GOT3 (cell line): ENCODE measurements around the gene TOP2B.

Source experiments
- DNase-seq: peaks from one replicate; lab custom pipeline; 2025; ENCODE audit warnings: mixed read lengths; lab: John Stamatoyannopoulos, UW

TOP2B gene

DNA sequence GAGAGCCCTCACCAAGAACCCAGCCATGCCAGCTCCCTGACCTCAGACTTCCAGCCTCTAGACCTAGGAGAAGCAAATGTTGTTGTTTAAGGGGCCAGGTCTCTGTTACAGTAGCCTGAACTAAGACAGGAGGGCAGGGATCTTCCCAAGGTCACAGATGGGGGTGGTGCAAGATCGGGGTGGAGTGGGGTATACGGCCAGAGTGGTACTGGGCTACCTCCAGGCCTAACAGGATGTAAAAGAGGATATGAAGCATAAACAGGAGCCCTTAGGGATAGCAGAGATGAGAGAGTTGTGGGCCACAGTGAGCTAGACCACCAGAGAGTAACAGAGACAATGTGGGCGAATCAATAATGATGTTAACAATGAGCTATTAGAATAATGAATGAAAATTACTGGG is 82.9 kb downstream of the TOP2B start:
- no peak for DNase-seq

DNA sequence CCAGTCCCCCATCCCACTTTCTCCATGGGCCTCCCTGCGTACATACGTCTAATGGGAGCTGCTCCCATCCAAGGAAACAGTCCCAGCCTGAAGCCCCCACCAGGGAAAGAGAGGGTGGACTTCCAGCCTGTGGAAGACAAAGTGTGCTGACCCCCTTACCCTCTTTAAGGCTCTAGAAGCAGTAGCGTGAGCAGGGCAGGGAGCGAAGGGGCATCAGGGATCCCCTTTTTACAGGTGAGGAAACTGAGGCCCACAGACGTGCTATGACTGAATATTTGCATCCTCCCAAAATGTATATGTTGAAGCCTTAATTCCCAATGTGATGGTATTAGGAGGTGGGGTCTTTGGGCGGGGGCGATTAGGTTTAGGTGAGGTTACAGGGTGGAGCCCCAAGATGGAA is 83.4 kb downstream of the TOP2B start:
- no peak for DNase-seq

DNA sequence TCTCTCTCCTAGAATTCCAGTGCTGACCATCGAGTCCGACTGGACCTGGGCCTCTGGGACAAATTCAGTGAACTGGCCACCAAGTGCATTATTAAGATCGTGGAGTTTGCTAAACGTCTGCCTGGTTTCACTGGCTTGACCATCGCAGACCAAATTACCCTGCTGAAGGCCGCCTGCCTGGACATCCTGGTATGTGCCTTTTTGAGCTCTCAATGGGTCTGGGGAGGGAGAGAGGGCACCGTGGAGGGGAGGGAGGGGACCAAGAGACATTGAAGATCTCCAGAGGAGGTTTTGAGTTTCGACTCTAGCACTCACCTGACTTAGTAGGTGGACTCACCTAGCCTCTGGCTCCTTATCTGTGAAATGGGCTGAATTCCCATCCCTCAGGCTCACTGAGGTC is 84.2 kb downstream of the TOP2B start:
- DNase-seq, result no peak

DNA sequence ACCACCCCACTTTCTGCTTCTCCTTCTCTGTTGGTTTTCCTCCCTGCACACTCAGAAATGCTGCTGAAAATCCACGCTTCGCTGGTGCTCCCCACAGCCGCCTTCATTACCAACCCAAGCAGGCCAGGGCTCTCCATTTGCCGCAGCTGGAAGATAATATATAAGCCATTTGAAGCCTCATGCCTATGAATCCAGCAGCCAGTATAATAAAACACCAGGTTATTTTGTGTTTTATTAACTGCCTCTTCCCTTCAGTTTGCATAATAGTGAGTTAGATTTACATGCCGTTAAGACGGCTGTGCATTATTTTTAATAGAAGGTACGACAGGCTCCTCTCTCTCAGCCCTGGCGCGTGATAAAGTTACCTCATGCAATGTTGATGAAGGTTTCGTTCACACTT is 86.6 kb downstream of the TOP2B start:
- no peak for DNase-seq

DNA sequence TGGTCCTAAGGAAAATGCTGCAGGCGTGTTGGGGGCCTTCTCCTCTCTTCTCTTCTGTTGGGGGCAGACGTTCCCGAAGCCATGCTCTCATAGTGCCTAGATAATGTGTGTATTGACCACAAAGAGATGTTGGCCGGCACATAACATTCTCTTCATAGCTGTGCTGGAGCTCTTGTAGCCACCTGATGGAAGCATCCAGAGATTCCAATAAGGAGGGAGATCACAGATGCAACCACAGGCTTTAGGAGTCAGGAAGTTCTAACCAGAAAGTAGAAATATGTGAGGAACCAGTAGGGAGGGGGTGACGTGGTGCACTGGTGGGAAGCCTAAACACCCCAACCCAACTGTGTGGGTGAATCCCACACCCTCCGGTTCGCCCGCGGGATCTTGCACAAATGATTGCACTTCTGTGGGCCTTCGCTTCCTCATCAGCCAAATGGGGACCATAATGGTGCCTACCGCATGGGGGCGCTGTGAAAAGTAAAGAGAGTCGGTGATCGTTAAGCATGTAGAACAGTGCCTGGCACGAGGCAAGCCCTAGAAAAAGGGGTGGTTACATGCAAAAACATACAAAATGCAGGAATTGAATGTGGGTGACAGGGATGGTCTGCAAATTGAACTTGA is 87.8 kb downstream of the TOP2B start:
- DNase-seq, result no peak

DNA sequence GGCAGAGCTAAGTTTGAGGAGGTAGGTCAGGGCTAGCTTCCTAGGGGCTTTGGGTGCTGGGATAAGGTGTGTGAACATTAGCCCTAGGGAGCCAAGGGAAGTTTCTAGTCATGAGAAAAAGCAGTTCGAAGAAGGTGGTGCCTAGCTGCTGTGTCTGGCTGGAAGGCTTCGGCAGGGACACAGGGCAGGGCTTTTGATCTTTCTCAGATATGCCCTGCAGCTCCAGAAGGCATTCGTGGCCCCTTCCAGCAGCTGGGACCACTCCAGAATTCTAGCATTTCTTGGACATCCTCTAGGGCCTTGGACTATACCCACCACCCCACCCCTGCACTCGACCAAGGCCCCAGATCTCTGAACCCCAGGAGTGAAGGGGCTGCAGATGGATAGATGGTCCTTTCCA is 88.6 kb downstream of the TOP2B start:
- DNase-seq, result no peak

DNA sequence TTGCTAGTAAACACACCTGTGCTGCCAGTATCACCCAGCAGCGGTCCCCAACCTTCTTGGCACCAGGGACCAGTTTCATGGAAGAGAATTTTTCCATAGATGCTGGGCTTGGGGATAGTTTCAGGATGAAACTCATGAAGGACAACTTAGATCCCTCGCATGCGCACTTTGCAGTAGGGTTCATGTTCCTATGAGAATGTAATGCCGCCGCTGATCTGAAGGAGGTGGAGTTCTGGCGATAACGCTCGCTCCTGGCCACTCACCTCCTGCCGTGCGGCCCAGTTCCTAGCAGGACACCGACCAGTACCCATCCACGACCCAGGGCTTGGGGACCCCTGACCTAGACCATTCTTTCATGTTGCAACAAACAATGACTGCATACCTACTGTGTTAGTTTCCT is 89.7 kb downstream of the TOP2B start:
- no peak for DNase-seq

DNA sequence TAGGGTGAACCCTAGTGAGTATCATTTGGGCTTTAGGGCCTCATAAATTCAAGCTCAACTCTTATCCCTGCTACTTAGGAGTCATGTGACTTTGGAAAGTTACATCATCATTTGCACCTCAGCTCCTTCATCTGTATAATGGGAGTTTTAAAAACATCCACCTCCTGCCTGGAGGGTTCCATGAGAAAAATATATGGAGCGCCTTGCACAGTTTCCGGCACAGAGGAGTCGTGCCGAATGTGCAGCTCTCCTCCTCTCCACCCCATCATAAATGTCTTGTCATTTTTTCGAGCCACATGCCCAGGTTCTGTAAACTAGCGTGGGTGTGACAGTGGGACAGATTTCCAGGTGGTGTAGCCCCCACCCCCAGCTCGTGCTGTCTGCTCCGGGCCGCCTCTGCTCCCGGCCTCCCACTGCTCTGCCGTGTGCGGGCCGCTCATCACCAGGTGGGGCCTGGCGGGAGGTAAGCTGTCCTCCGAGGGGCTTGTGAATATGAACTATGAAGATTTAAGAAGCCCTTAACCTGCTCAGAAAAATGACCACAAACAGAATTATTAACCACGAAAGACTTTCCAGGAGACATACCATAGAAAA is 90.4 kb downstream of the TOP2B start:
- no peak for DNase-seq

DNA sequence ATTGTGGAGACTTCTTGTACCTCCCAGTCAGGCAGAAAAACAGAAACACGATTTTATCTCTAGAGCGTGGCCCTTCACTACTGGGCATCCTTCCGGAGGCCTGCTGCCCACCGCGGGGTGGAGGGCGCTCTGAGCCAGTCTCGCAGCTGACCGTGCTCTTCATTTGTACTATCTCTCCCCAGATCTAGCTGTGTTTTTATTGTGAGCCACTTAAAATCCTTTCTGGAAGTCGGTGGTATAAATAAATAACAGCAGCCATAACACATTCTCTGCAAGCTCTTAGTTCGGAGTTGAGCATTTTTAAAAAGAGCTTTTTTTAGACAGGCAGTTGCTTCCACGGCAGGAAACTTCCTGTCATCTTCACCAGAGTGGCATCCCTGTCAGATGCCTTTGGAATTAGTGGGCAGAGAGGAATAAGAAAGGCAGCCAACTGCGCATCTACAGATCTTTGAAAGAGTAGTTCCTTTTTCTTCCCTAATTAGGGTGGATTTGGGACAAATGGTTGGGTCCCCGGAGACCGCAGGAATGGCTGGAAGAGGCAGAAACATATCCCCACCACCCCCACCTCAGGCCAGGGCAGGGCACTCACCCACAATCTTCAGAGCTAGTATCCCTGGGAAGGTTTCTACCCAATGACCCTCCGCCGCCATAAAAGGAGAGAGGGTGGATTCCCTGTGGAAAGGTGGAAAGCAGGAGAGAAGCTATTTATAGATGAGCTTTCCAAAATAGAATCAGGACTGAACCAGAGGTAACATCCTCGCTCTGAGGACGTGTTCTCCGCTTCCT is 91.1 kb downstream of the TOP2B start:
- DNase-seq, result no peak

DNA sequence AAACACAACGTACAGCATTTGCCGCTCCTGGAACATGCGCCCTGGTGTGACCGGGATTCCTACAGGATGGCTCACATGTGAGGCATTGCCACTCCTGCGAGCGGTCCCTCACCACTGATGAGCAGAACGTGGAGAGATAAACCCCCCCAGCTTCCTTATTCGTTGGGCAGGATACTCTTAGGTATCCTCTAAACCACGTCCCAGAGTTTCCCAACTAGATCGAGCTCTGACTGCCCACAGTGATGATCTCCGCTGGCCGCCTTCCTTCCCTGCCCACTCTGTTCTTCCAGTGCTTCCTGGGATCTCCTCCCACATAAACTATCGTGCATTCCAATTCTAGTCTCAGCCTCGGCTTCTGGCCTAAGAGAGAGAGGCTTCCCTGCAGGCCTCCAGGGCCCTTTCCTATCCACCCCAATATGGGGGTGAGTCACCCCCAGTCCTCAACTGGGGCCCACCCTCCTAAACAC is 91.8 kb downstream of the TOP2B start:
- no peak for DNase-seq

DNA sequence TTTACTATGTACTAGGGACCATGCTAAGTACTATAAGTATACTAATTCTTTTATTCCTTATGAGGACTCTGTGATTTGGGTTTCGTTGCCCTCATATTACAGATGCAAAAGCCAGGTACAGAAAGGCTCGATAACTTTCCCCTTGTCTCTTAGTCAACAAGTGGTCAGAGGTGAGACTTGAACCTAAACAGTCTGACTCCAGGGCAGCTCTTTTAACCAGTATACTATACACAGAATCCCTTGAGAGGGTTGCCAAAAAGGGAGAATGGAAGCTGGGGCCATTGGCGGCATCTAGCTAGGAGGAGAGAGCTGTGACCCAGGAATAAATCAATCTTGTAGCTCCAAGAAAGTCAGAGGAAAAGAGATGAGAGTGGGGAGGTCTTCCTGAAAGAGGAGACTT is 92.4 kb downstream of the TOP2B start:
- no peak for DNase-seq

DNA sequence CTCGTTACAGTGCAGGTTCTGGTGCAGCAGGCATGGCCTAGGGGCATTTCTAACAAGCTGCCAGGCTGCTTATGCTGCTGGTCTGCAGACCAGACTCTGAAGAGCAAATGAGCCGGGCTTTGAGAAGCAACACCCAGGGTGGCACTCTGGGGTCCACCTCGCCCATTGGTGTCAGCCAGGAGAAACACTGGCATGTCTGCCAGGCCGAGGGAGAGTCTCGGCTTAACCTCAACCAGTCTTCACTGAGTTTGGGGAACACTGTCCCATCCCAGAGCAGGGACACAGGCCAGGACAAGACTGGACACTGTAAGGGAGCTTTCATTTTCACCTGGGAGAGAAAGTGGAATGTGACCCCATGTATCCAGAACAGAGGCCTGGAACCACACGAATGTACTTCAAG is 93.4 kb downstream of the TOP2B start:
- DNase-seq, result no peak

DNA sequence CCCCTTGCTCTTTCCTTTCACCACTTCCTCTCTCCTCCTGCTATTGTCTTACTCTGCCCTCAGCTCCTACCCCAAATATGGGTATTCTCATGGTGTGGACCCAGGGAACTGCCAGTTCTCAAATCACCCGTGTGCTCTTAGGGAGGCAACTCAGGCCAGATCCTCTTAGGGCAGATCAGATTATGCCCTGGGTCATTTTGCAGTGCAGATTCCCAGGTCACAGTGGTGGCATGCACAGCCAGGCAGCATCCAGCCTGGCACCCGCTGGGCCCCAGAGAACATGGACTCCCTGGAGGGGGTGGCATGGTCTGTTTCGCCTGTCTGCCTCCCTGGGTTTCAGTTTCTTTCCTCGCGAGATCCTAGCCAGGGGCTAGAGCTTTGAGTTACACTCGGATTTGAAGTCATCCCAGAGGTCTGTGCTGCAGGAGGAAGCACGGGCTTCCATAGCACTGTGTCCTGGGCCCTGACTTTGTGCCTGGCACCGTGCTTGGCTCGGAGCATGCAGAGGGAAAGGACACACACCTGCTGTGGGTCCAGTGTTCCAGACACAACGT is 96.1 kb downstream of the TOP2B start:
- DNase-seq, result no peak

DNA sequence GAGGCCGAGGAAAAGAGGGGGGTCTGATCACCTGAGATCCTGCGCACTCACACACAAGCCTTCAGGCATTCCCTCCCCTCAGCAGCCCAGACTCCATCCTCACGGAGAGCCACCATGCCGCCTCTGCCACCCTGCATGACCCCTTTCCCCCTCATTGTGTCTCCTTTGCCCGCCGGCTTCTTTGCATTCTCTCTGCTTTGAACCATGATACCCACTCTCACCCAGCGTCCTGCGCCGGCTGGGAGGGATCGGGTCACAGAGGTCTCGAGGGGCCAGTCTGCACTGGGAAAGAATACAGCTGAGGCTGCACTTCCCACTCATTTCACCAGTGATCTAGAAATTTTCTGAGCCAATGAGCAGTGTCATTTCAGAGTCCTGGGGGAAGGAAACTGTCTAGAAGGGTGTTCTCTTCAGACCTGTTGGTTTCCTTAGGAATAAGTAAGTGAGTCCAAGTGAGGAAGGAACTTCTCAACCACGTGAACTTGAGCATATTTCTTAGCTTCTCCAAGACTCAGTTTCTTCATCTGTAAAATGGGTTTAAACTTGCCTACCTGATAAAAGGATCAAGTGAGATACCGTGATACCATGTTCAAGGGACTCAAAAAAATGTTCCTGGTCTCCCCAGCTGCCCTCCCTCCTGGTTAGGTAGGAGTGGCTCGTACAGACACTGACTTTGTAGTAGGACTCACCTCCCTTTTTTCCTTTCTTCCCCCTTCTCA is 96.7 kb downstream of the TOP2B start:
- no peak for DNase-seq

DNA sequence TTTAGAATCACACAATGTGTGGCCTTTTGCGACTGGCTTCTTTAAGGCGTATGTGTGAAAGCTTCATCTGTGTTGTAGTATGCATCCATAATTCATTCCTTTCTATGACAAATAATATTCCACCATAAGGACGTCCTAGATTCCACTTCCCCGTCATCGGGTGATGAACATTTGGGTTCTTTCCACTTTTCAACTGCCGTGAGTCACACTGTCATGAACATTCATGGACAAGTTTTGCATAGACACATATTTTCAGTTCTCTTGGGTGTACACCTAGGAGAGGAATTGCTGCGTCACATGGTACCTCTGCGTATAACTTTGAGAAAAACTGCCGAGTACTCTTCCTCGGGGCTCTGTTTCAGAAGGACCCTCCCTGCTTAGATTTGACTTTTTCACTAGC is 97.3 kb downstream of the TOP2B start:
- DNase-seq, result no peak

DNA sequence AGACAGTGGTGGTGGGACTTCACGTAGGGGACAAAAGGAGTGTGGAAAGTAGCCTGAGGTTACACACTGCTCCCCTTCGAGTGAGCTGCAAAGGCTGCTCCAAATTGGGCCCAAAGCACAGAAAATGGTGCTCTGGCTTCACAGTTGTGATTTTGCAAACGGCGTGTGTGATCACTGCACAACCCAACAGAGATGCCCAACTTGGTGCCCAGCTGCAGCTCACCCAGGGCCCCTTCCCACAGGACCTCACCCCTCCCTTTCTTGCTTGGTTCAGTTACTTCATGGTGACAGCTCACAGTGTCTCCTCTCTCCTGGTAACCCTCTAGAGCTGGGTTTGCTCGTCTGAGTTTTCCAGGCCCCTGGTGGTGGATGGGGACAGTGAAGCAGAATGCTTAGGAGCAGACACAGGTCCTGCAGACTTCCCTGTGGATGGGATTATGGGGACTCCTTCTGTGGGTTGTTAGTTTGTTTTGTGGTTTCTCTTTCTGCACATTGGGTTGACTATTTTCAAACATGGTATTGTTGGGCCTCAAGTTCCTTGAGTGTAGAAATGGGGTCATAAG is 98.3 kb downstream of the TOP2B start:
- DNase-seq, result no peak

DNA sequence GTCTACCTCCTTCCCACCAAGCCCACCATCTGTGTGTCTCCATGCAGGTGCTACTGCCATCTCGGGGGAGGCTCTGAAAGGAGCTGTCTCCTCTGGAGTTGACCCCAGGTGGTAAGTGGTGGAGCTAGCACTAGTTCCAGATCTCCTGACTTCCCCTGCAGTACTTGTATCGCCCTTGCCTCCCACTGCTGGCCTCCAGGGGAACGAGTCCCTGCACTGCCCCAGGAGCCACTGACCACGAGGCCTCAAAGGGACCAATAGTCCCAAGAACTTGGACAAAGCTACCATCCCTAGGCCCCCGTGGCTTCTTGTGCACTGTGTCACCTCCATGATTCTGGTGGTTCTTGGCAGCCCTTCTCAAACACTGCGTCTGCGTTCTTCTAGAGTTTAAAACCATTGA is 98.9 kb downstream of the TOP2B start:
- DNase-seq, result no peak

DNA sequence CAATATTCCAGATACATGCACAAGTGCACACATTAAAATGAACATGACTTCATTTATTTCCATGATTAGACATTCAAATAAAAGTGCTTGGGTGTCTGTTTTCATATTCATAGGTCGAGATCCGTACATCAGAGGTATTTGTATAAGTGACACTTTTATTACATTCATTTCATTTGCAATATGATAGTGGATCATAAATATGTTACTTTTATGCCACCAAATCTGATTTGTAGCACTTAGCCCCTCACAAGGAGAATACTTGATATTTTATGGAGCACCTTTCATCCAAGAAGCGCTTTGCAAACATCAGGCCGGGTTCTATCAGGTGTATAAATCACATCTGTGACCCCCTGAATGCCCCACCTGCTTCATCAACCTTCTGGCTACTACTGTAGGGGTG is 100.6 kb downstream of the TOP2B start:
- no peak for DNase-seq

DNA sequence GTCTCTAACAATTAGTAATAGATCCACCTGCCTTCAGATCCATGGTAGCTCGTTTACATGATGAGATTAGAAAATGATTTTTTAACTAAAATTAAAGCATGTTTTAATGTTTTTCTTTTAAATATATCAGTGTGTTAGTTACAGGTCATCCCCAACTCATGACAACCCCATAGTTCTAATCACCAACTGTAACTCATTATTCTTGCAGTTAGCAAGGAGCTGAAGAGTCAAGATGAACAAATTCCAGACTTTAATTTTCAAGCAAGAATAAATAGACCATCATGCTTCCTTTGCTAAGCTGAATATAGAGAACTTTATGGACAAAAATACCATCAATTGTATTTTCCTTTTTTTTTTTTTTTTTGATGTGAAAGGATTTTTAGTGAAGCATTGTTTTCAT is 101.1 kb downstream of the TOP2B start:
- no peak for DNase-seq

DNA sequence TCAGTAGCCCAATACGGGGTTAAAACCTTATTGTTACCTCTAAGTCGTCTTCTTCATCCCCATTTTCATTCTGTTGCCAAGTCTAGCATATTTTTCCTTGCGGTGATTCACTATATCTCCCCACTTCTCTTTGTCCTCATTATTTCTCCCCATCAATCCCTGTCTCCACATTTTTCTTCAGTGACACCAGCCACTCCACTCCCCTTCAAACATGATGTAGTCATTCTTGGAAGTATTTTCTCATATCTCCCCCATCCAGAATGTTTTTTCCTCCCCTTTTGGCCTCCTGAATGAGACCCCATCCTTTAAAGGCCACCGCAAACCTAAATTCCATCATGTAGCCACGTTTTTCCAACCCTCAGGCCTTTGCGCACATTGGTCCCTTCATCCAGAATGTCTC is 105.9 kb downstream of the TOP2B start:
- DNase-seq, result no peak

DNA sequence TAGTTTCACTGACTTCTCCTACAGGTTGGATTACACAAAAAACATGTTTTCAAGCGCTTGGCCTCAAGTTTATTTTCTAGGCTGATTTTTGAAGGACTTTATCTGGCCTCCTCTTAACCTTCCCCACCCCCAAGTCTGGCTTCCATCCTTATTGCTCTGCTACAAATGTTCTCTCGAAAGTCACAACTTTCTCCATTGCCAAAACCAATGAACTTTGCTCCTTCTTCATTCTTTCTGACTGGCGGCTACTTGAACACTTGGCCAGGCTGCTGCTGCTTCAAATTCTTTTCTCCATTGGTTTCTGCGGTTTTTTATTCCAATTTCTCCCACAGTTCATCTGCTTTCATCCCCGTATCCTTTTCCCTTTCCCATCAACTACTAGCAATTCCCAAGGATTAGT is 106.6 kb downstream of the TOP2B start:
- no peak for DNase-seq

DNA sequence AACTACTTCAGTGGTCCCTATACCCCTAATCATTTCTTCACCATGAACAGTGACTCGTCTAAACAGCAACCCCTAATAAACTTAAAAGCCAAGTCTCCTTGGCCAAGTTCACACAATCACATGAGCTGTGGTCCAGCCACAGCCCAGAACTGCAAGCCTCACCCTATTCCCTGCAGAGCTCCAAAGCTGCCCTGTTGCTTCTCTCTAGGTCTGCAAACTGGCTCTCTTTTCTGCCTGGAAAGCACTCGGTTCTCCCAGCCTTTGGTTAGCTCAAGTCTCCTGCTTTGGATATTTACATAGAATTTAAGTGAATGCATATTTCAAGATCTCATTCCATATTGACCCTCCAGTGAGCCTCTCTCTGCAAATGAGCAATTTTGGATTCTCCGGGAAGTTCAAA is 107.0 kb downstream of the TOP2B start:
- DNase-seq, result no peak
